Breast epithelium (tissue), 4 donors: ENCODE data around the gene WHRN. TPM values are rescaled to one million over a fixed set of nuclear protein-coding genes. Genes with fewer than 3 reads are reported as not detected.
A peak's percentile ranks its signal among the peaks of the same experiment; 100 is the strongest.

Experiments
- DNase-seq, 2 donors: peaks; one replicate each; pipeline ENCODE4 v3.0.0-alpha.2; 2019; ENCODE audit warnings: low spot score in 2 of 2
- H3K27ac ChIP-seq, 2 donors: fragments of 200-600 bp; sonication (generic) in 1 of 2; one replicate each; pipeline ENCODE4 v1.5.1; 2016 to 2019; ENCODE audit warnings: mild to moderate bottlenecking in 1 of 2
- H3K27me3 ChIP-seq, 2 donors: fragments of 200-600 bp; sonication (generic) in 1 of 2; one replicate each; pipeline versions ENCODE4 v1.5.1 to v1.6.0; 2017 to 2019; ENCODE audit warnings: control low read depth in 1 of 2, mild to moderate bottlenecking in 1 of 2
- H3K36me3 ChIP-seq: fragments of 200-600 bp; one replicate; pipeline ENCODE4 v1.5.1; 2019
- H3K4me1 ChIP-seq, 2 donors: fragments of 200-600 bp; sonication (generic); one replicate each; pipeline ENCODE4 v1.5.1; 2016 to 2019; ENCODE audit warnings: control low read depth in 1 of 2
- H3K4me3 ChIP-seq, 3 donors: fragments of 200-600 bp; sonication (generic); 1 replicate in 2 of 3; 2 replicates in 1 of 3; pipeline ENCODE4 v1.5.1; 2016 to 2019; ENCODE audit warnings: mild to moderate bottlenecking in 3 of 3, moderate library complexity in 2 of 3
- H3K9me3 ChIP-seq, 2 donors: fragments of 200-600 bp; sonication (generic) in 1 of 2; one replicate each; pipeline ENCODE4 v1.5.1; 2016 to 2019; ENCODE audit warnings: control low read depth in 1 of 2
- CTCF ChIP-seq, 3 donors: fragments of 450-650 bp; IDR thresholded peaks; one replicate each; pipeline ENCODE4 v1.5.1; 2016 to 2017; ENCODE audit warnings: antibody characterized with exemption in 3 of 3, mild to moderate bottlenecking in 3 of 3, moderate library complexity in 3 of 3
- POLR2A ChIP-seq: fragments of 450-650 bp; IDR thresholded peaks from one replicate; pipeline ENCODE4 v1.6.1; 2016; ENCODE audit warnings: antibody characterized with exemption, mild to moderate bottlenecking, moderate library complexity
- POLR2AphosphoS5 ChIP-seq, 3 donors: sonication (generic); formaldehyde crosslinking; IDR thresholded peaks; one replicate each; pipeline ENCODE4 v1.6.1; 2017; ENCODE audit warnings: antibody characterized with exemption in 3 of 3
- intact Hi-C: fragments of 100-400 bp; cut with DNase I; formaldehyde crosslinking; loops from one replicate; pipeline ENCODE4 v1.15.1; 2023; ENCODE audit warnings: low total_unique reads
- total RNA-seq, 3 donors: library from RNA; depleted of rRNA; stranded (reverse); fragments of >200 nt; gene quantifications; one replicate each; pipeline ENCODE4 v1.1.0, GENCODE V29; 2016

The WHRN gene
- total RNA-seq, 3 donors from 2014 or later = 2.4 to 16.4 (median 15.1) TPM

GRCh38 chr9:114506082-114506390 lies 763 bp upstream of the WHRN start:
- Histone ChIP-seq H3K36me3 (no peaks in the 10 kb centered on the region), H3K9me3 (no peaks in the 10 kb centered on the region), H3K4me1 (peaks cover 0 to 4% of the 10 kb centered on the region in 2 donors), H3K4me3 (peak overlapping the region; percentile 61 to 82 (median 80)), H3K27ac (peak overlapping the region; percentile 64 to 90), H3K27me3 (no peaks in the 10 kb centered on the region)
- intact Hi-C loops = no loop called here
- TF ChIP-seq CTCF (IDR thresholded peaks at IDR 0.05) (no peak), POLR2A (no peak), POLR2AphosphoS5 (IDR thresholded peaks at IDR 0.05) (no peak)
- DNase-seq = no peak

- no peaks in the 10 kb centered on the region for H3K27me3 ChIP-seq
- peak overlapping the region; percentile 64 to 90 for H3K27ac ChIP-seq
- peak in 1 of 2 donors; percentile 48 for DNase-seq
- H3K36me3 ChIP-seq = no peaks in the 10 kb centered on the region
- peak in 1 of 3 donors; percentile 24 for TF ChIP-seq POLR2AphosphoS5 (IDR thresholded peaks at IDR 0.05)
- no peak for TF ChIP-seq CTCF (IDR thresholded peaks at IDR 0.05)
- H3K4me1 ChIP-seq = peaks cover 0 to 4% of the 10 kb centered on the region in 2 donors
- intact Hi-C loops = no loop called here
- peak overlapping the region; percentile 61 to 82 (median 80) for H3K4me3 ChIP-seq
- no peaks in the 10 kb centered on the region for H3K9me3 ChIP-seq
Observed at GRCh38 chr9:114504341-114505186, 709 bp downstream of the WHRN start.

- H3K36me3 ChIP-seq = no peaks in the 10 kb centered on the region
- peak overlapping the region; percentile 87 to 90 for H3K27ac ChIP-seq
- peaks cover 0 to 4% of the 10 kb centered on the region in 2 donors for H3K4me1 ChIP-seq
- H3K9me3 ChIP-seq = no peaks in the 10 kb centered on the region
- intact Hi-C loops = no loop called here
- no peak for DNase-seq
- TF ChIP-seq POLR2AphosphoS5 (IDR thresholded peaks at IDR 0.05) (no peak), CTCF (IDR thresholded peaks at IDR 0.05) (no peak), POLR2A (no peak)
- H3K27me3 ChIP-seq = no peaks in the 10 kb centered on the region
- peak overlapping the region; percentile 61 to 82 (median 80) for H3K4me3 ChIP-seq
Observed at GRCh38 chr9:114503522-114504340, 1.5 kb downstream of the WHRN start.

GRCh38 chr9:114503009-114503408 lies 2.3 kb downstream of the WHRN start:
- Histone ChIP-seq H3K27ac (peak overlapping the region; percentile 87 to 90), H3K4me1 (peaks cover 0 to 4% of the 10 kb centered on the region in 2 donors), H3K4me3 (peak overlapping the region in 2 of 3 donors; percentile 80 to 82), H3K9me3 (no peaks in the 10 kb centered on the region), H3K36me3 (no peaks in the 10 kb centered on the region), H3K27me3 (no peaks in the 10 kb centered on the region)
- intact Hi-C loops = no loop called here
- no peak for TF ChIP-seq CTCF (IDR thresholded peaks at IDR 0.05)
- TF ChIP-seq POLR2AphosphoS5 (IDR thresholded peaks at IDR 0.05) = no peak
- no peak for TF ChIP-seq POLR2A
- peak in 1 of 2 donors; percentile 32 for DNase-seq
